SW 1271 (cell line): ENCODE data around the gene SSBP3.

Experiments used
- DNase-seq, 2 experiments: peaks; one replicate each; lab custom pipeline; 2025; lab: John Stamatoyannopoulos, UW

The SSBP3 gene

GRCh38 chr1:54176621-54177327 is 229.4 kb downstream of the SSBP3 start:
- no peak for DNase-seq
